Panc1 (cell line): Measurements from ENCODE around the gene D2HGDH. TPM values are rescaled to one million over a fixed set of nuclear protein-coding genes. Genes with fewer than 3 reads are reported as not detected.
"Not testable (repeated sequence)": the region's sequence is repeated elsewhere in the genome, so short reads cannot be mapped to it uniquely, and the experiment has no call there.

Source experiments
- ATAC-seq: fragments of 200-7000 bp; cut with Tn5 transposase; 2 replicates; pipeline ENCODE4 v1.9.1; 2020; ENCODE audit warnings: mild to moderate bottlenecking, moderate library complexity
- BruUV-seq: library from RNA; stranded (reverse); fragments of 400-500 nt; replicated peaks from 2 replicates; lab custom pipeline; 2021; lab: Mats Ljungman, UMichigan
- CTCF ChIA-PET: fragments of 300-600 bp; sonication (Branson Sonifier 250); formaldehyde crosslinking; loops from one replicate; lab custom pipeline; 2022; ENCODE audit warnings: antibody characterized with exemption; lab: Charles Lee
- POLR2A ChIA-PET: fragments of 300-600 bp; sonication (Branson Sonifier 250); formaldehyde crosslinking; loops from one replicate; lab custom pipeline; 2022; ENCODE audit warnings: antibody characterized with exemption; lab: Charles Lee
- DNase-seq: peaks from one replicate; pipeline ENCODE4 v3.0.0-alpha.2; 2010; ENCODE audit warnings: low read depth, low spot score
- H3K27ac ChIP-seq: 2 replicates; pipeline ENCODE4 v1.5.1; 2011; ENCODE audit warnings: mild to moderate bottlenecking, low read length, inconsistent platforms
- H3K27me3 ChIP-seq: fragments of 200-500 bp; sonication (Bioruptor generic); 2 replicates; pipeline ENCODE4 v1.6.0; 2014; ENCODE audit warnings: low read length, inconsistent platforms; ENCODE audit not compliant: control insufficient read depth, insufficient read depth
- H3K36me3 ChIP-seq: fragments of 200-500 bp; sonication (Bioruptor generic); 2 replicates; pipeline ENCODE4 v1.5.1; 2014; ENCODE audit warnings: inconsistent platforms, mild to moderate bottlenecking, low read length, moderate library complexity; ENCODE audit not compliant: control insufficient read depth, insufficient read depth
- H3K4me1 ChIP-seq: 2 replicates; pipeline ENCODE4 v1.5.1; 2011; ENCODE audit warnings: inconsistent platforms, mild to moderate bottlenecking, low read length, moderate library complexity; ENCODE audit not compliant: control insufficient read depth, insufficient read depth
- H3K4me3 ChIP-seq, 2 experiments: 2 replicates each; pipeline ENCODE4 v1.5.1; 2011 to 2012; ENCODE audit warnings: low read depth in 2 of 2, low read length in 2 of 2, mild to moderate bottlenecking in 2 of 2, inconsistent platforms in 1 of 2, moderate library complexity in 1 of 2
- H3K9me3 ChIP-seq: fragments of 200-500 bp; sonication (Bioruptor generic); 2 replicates; pipeline ENCODE4 v1.5.1; 2014; ENCODE audit warnings: low read depth, mild to moderate bottlenecking, inconsistent platforms, low read length, moderate library complexity; ENCODE audit not compliant: control insufficient read depth, insufficient read depth
- POLR2AphosphoS5 ChIP-seq: IDR thresholded peaks from 2 replicates; pipeline ENCODE4 v1.6.1; 2012; ENCODE audit warnings: mild to moderate bottlenecking, low read depth, low read length, moderate library complexity
- SIN3A ChIP-seq: IDR thresholded peaks from 2 replicates; pipeline ENCODE4 v1.6.1; 2012; ENCODE audit warnings: low read depth, mild to moderate bottlenecking, low read length, moderate library complexity, borderline replicate concordance; ENCODE audit not compliant: insufficient read depth
- TCF7L2 ChIP-seq: IDR thresholded peaks from 2 replicates; pipeline ENCODE4 v1.6.1; 2011; ENCODE audit warnings: mild to moderate bottlenecking, low read depth, low read length, inconsistent platforms
- in situ Hi-C: cut with HindIII; loops from 2 replicates; pipeline ENCODE4 v1.10.0; 2016; ENCODE audit warnings: low sequenced_read_pairs, low pct_unique_long_range_greater_than_20kb
- intact Hi-C: fragments of 100-400 bp; cut with micrococcal nuclease; formaldehyde crosslinking; loops from one replicate; pipeline ENCODE4 v1.10.0; 2022; ENCODE audit not compliant: unreplicated experiment
- total RNA-seq: library from RNA; stranded (reverse); gene quantifications from one replicate; pipeline ENCODE4 v1.2.1, GENCODE V29; 2021; ENCODE audit not compliant: unreplicated experiment
- TF ChIP-seq, protein P1 (sequence below), 2 experiments: IDR thresholded peaks; 2 replicates each; pipeline ENCODE4 v1.6.1; 2011 to 2012; ENCODE audit warnings: low read depth in 2 of 2, control low read depth in 1 of 2, low read length in 1 of 2, mild to moderate bottlenecking in 1 of 2, moderate library complexity in 1 of 2; ENCODE audit not compliant: insufficient read depth in 1 of 2
- TF ChIP-seq, protein P2 (sequence below): fragments of 450-650 bp; IDR thresholded peaks from 2 replicates; pipeline ENCODE4 v1.5.1; 2017; ENCODE audit warnings: mild to moderate bottlenecking

Gene D2HGDH
- total RNA-seq, 1 experiment from 2014 or later: 53.0 TPM

DNA sequence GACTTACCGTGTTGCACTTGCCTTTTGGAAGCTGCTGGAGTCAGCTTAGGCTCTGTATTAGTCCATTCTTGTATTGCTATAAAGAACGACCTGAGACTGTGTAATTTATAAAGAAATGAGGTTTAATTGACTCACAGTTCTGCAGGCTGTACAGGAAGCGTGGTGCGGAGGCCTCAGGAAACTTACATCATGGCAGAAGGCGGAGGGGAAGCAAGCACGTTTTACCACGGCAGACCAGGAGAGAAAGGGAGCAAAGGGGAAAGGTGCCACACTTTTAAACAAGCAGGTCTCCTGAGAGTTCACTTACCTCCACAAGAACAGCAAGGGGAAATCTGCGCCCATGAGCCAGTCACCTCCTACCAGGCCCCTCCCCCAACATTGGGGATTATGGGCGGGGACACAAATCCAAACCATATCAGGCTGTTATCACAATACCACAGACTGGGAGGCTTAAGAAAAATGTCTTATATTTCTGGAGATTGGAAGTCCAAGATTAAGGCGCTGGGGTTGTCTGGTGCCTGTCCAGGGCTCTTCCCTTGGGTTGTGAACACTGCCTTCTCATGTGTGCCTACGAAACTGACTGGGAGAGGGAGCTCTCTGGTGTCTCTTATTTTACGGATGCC, 3.6 kb upstream of the D2HGDH start:
- ATAC-seq (no peak), DNase-seq (no peak)
- intact Hi-C loops: loop anchor here (10.0 kb wide), 1 partner anchor 144 kb away; no protein-coding TSS in a partner anchor
- TF ChIP-seq TCF7L2 (no peak), POLR2AphosphoS5 (no peak), SIN3A (no peak)
- TF ChIP-seq, protein P1, sequence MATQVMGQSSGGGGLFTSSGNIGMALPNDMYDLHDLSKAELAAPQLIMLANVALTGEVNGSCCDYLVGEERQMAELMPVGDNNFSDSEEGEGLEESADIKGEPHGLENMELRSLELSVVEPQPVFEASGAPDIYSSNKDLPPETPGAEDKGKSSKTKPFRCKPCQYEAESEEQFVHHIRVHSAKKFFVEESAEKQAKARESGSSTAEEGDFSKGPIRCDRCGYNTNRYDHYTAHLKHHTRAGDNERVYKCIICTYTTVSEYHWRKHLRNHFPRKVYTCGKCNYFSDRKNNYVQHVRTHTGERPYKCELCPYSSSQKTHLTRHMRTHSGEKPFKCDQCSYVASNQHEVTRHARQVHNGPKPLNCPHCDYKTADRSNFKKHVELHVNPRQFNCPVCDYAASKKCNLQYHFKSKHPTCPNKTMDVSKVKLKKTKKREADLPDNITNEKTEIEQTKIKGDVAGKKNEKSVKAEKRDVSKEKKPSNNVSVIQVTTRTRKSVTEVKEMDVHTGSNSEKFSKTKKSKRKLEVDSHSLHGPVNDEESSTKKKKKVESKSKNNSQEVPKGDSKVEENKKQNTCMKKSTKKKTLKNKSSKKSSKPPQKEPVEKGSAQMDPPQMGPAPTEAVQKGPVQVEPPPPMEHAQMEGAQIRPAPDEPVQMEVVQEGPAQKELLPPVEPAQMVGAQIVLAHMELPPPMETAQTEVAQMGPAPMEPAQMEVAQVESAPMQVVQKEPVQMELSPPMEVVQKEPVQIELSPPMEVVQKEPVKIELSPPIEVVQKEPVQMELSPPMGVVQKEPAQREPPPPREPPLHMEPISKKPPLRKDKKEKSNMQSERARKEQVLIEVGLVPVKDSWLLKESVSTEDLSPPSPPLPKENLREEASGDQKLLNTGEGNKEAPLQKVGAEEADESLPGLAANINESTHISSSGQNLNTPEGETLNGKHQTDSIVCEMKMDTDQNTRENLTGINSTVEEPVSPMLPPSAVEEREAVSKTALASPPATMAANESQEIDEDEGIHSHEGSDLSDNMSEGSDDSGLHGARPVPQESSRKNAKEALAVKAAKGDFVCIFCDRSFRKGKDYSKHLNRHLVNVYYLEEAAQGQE (IDR thresholded peaks at IDR 0.05; ENCODE audit: insufficient read depth in 1 of 2, low read depth in 2 of 2, low read length in 1 of 2): no peak
- TF ChIP-seq, protein P2, sequence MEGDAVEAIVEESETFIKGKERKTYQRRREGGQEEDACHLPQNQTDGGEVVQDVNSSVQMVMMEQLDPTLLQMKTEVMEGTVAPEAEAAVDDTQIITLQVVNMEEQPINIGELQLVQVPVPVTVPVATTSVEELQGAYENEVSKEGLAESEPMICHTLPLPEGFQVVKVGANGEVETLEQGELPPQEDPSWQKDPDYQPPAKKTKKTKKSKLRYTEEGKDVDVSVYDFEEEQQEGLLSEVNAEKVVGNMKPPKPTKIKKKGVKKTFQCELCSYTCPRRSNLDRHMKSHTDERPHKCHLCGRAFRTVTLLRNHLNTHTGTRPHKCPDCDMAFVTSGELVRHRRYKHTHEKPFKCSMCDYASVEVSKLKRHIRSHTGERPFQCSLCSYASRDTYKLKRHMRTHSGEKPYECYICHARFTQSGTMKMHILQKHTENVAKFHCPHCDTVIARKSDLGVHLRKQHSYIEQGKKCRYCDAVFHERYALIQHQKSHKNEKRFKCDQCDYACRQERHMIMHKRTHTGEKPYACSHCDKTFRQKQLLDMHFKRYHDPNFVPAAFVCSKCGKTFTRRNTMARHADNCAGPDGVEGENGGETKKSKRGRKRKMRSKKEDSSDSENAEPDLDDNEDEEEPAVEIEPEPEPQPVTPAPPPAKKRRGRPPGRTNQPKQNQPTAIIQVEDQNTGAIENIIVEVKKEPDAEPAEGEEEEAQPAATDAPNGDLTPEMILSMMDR: no peak
- no peaks in the 10 kb centered on the region for H3K4me1 ChIP-seq
- ChIA-PET POLR2A (no interaction called here), CTCF (no interaction called here)
- H3K4me3 ChIP-seq: no peak overlapping the region
- no peaks in the 10 kb centered on the region for H3K9me3 ChIP-seq
- H3K27ac ChIP-seq: no peak overlapping the region
- no peaks in the 10 kb centered on the region for H3K36me3 ChIP-seq
- BruUV-seq: no TSS peak
- in situ Hi-C loops: no loop called here
- H3K27me3 ChIP-seq: no peaks in the 10 kb centered on the region

DNA sequence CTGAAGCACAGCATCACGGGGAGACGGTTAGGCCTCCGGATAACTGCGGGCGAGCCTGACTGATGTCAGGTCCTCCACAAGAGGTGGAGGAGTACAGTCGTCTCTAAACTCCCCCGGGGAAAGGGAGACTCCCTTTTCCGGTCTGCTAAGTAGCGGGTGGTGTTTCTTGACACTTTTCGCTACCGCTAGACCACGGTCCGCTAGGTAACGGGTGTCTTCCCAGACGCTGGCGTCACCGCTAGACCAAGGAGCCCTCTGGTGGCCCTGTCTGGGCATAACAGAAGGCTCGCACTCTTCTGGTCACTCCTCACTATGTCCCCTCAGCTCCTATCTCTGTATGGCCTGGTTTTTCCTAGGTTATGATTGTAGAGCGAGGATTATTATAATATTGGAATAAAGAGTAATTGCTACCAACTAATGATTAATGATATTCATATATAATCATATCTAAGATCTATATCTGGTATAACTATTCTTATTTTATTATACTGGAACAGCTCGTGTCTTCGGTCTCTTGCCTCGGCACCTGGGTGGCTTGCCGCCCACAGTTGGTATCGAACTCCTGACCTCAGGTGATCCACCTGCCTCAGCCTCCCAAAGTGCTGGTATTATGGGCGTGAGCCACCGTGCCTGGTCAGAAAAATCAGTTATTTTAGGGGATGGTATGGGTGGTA, 1.8 kb upstream of the D2HGDH start:
- DNase-seq, H3K4me1 ChIP-seq, H3K27me3 ChIP-seq, POLR2A ChIA-PET, H3K4me3 ChIP-seq, H3K9me3 ChIP-seq, ATAC-seq, H3K27ac ChIP-seq, in situ Hi-C loops, H3K36me3 ChIP-seq, BruUV-seq: not testable (repeated sequence)
- CTCF ChIA-PET: interaction anchor here (0.7 kb wide), 1 partner anchor 65 kb away, joined by 3 read pairs; no protein-coding TSS in a partner anchor
- intact Hi-C loops: loop anchor here (10.0 kb wide), 1 partner anchor 142 kb away; no protein-coding TSS in a partner anchor
- TF ChIP-seq, protein P2: peak; percentile 92
